HG02852 (cell line): ENCODE results near the gene CTSO.
A peak's percentile ranks its signal among the peaks of the same experiment; 100 is the strongest.
"Not testable (repeated sequence)": the region's sequence is repeated elsewhere in the genome, so short reads cannot be mapped to it uniquely, and the experiment has no call there.

Experiments
- ATAC-seq: cut with Tn5 transposase; IDR thresholded peaks from one replicate; pipeline ENCODE4 v1.9.1; 2021; ENCODE audit warnings: mild to moderate bottlenecking, moderate library complexity; ENCODE audit not compliant: unreplicated experiment

The CTSO gene

DNA sequence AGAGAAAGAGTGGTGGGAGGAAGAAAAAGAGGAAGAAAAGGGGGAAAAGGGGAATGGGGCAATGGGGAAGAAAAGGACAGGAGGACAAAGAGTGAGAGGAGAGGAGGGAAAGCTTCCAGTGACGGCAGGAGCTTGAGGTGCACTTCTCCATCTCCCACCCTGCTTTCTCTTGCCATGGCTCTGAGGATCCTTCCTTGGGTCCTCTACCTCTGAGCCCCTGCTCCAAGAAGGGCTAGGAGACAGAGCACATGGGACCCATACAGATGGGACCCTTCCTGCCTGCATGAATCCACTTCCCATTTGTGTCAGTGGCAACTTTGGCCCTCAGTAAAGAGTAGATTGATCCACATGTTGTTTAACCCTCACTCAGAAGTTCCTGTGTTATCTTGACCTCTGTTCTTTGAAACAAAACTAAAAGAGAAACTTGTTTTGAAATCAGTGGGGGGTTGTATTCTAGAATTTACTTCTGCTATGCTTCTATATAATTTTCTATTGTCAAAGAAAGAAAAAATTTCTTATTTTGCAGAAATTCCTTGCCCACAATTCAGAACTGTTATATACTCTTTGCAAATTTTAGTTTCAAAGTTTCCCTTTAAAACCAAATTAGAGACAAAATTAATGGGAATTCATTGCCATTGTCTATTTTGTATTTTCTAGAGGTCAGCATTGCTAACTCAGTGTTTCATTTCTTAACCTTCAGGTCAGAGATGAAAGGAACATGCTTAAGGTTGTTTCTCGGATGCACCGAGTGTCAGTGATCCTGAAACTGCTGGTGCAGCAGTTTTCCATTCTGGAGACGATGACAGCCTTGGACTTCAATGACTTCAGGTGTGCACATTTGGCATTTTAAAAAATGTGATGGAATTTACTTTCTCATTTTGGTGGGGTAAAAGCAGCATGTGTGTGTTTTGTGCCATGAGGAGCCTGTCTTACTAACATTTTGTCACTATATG is 45.2 kb downstream of the CTSO start:
- peak; percentile 64 for ATAC-seq

DNA sequence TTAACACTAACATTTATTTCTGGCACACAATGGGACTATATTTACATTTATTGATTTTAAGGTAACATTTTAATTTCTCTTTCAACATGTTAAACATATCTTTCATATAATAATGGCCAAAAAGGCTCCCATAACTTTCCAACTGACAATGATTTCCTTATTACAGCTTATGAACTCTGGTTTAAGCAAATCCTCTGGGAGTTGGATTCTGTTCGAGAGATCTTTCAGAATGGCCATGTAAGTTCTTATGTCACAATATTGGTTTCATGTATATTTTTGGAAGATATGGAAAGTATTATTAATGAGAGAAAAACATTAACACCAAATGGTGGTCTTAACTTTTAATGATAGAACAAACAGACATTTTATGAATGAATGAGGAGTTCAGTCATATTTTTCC is 46.1 kb downstream of the CTSO start:
- ATAC-seq, result no peak

DNA sequence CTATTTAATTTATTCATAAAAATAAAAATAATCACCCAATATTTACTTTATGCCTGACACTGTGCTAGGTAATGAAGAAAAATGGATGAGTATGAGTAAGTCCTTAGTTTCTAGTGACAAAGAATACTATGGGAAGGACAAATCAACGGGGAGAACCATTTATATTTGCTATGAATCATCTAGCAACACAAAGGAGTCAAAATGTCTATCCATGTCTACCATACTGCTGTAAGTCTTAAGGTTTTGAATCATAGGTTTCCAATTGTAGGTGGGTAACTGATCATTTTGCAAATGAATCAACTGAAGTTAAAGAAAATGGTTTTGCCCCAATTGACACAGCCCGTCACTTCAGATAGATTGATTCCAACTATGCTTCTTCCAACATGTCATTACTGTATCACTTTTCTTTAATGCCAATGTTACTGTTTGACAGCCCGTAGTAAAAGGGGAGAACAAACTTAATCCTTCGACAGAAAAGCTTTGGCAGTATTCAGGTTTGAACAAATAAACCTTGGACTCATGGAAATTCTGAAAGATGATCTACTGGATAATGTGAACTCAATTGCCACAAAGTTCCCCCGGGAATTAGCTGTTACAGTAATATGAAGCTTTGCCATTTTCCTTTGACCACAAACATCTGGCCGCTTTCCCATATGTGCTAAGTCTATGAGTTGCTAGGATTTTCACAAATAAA is 47.0 kb downstream of the CTSO start:
- ATAC-seq, result no peak

DNA sequence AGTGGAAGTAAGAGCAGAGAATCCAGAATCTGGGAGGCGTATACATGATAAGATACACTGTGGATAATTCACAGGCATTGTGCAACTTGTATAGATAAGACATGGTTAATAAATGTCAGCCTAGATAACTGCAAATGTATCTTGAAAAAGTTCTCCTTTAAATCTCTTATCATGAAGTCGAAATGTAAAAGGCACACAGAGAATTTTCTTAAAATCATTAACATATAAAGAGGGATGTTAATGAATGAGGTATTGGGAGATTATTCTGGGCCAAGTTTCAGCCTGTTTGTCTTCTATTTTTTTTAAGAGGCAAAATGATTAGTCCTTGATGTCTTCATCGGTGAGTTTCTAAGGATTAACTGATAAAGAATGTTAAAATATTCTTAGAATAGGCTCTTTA is 49.3 kb downstream of the CTSO start:
- no peak for ATAC-seq

DNA sequence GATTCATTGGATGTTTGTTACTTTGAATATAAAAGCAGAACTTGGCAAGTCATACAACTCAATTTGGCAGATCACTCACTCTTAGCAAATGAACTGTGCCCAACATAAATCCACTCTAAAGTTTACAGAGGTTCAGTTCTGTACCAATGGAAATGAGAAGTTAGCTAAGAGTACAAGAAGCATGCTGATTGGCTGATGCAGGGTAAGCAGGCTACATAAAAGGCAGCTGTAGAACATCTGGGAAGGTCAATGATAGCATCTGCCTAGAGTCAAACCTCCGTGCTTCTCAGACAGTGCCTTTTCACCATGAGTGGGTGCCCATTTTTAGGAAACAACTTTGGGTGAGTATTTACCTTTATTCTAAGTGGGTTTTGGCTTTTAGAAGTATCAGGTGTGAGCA is 50.2 kb downstream of the CTSO start, which contains the start of gene TDO2:
TSS of gene TDO2 (plus strand) at position 244 of the 400 bp plus-strand sequence. CDS start at position 307, 63 bp downstream.
- no peak for ATAC-seq

DNA sequence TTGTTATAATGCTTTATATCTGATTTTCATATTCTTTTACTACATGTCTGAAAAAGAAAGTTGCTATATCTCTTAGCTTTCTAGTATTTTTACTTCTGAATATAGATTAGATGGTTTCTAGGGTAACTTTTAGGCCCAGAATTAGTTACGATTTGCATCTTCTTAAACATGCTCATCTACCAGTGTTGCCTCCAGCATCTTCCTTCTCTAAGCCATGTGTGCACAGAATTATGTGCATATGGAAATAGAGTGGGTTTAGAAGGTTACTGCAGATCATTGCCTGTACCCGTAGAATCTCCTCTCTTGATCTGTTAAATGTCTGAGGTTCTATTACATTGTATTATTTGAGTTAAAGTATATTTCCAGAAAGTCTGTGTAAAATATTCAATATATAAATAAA is 52.7 kb downstream of the CTSO start:
- ATAC-seq, result no peak

DNA sequence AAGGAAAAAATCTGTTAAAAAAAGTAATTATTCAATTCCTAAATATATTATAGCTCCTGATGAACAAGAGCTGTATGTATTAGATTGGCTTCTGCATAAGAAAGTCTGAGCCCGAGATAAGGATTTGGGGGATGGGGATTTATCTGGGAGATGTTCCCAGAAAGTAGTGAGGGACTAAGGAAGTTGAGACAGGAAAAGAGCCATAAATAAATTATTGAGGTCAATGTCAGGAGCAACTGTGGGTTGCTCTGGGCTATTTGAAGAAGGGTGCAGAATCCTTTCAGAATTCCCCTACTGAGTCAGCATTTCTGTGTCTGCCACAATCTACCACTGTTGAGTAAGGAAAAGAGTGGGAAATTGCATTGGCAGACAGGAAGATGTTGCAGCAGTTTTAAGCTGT is 53.3 kb downstream of the CTSO start:
- no peak for ATAC-seq

DNA sequence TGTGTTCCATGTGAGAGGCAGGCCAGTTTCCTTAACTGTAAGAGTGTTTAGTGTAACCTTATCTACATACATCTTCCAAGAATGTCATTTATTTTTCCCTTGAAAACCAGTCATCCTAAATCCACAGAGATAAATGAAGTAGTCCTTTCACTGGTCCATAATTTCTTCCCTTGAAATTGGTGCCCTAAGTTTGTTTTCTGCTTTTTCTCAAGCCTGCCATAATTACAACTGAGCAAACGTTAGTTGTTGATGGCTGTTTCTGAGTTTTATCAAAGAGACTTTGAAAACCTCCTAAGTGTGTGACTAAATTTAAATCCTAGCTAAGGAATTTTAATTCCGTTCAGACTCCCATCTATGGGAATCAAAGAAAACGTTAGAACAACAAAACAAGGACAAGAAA is 53.8 kb downstream of the CTSO start:
- ATAC-seq, result no peak

DNA sequence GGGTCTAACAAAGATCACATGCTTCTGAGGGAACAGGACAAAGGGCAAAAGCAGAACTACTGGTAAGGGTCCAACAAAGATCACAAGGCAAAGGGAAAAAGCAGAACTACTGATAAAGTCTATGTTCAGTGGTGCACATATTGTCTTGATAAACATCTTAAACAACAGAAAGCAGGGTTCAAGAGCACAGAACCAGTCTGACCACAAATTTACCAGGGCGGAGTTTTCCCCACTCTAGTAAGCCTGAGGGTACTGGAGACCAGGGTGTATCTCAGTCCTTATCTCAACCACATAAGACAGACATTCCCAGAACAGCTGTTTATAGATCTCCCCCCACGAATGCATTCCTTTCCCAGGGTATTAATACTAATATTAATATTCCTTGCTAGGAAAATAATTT is 55.3 kb downstream of the CTSO start:
- ATAC-seq, result not testable (repeated sequence)

DNA sequence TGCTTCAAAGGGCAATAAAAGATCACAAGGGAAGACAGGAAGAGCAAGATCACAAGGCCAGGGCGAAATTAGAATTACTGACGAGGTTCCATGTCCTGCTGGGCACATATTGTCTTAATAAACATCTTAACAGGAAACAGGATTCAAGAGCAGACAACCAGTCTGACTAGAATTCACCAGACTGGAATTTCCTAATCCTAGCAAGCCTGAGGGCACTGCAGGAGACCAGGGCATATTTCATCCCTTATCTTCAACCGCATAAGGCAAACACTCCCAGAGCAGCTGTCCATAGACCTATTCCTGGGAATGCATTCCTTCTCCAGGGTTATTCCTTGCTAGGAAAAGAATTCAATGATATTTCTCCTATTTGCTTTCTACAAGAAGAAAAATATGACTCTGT is 62.6 kb downstream of the CTSO start:
- no peak for ATAC-seq

DNA sequence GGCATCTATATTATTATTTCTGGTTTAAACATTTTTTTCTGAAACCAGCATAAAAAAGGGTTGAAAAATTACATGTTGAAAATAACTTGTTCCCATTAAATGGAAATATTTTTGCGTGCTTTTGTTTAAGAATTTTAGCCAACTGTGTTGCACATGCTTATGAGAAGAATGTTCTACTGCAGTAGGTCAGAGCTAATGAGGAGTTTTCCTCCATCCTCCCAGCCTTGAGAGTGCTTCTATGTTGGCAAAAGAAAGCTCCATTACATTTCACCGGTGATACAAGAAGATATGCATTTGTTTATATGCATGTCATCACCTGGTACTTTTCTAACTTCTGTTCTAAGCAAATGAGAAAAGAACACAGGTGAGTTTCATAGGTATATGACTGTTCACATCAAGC is 63.7 kb downstream of the CTSO start:
- no peak for ATAC-seq

DNA sequence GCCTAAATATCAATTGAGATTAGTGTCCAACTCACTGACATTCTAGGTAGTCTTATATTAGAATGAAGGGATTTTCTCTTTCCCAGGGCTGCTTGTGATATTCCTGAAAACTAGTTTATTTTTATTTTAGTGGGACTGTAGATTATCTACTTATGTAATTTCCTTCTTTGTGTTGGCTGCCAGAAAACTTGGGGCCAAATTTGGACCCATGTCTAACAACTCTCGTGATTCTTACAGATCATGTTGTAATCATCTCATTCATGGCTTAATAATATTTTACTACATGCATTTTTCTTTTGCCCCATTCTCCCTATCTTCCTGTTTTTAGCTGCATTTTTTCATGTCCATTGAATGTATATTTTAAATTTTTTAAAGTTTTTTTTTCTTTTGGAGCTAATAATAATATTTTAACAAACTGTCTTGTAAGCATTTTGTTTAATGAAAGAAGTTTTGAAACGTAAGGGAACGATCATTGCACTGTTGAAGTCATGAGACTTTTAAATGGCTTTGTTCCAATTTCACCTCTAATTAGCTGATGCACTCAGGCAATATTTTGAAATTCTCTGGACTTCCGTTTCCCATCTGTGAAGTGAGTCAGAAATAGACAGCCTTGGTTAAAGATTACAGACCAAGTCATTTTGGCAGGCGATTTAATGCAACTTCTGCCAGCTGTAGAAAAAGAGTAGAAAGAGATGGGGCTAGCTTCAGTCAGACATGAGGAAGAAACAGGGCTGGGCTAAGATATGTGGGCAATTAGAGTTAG is 64.5 kb downstream of the CTSO start:
- ATAC-seq, result peak; percentile 80

DNA sequence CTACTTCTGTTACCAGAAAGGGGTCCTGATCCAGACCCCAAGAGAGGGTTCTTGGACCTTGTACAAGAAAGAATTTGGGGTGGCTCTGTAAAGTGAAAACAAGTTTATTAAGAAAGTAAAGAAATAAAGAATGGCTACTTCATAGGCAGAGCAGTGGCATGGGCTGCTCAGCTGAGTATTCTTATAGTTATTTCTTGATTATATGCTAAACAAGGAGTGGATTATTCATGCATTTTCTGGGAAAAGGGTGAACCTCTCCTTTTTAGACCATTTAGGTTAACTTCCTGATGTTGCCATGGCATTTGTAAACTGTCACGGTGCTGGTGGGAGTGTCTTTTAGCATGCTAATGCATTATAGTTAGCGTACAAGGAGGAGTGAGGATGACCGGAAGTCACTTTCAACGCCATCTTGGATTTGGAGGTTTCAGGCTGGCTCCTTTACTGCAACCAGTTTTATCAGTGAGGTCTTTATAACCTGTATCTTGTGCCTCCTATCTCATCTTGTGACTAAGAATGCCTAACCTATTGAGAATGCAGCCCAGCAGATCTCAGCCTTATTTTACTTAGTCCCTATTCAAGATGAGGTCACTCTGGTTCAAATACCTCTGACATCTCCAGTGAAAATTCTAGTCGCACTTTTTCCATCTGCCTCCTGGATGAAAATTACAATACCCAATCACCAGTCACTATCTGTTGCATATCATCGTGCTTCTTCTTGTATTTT is 65.7 kb downstream of the CTSO start:
- ATAC-seq, result no peak

DNA sequence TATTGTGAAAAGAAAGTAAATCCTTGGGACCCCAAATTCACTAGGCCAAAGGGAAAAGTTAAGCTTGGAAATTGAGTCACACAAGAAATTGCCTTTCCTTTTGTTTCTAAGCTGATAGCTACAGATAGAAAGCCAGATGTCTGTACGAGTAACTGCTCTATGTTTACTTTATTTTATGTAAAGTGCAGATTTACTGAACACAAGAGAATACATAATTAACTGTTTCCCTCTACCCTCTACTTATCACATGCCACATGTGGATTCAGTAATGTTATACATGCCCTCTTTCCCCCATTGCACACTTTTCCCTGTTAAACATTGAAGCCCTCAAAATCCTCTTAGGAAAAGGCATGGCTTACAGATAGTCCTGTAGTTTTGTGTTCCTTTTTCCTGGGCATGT is 66.6 kb downstream of the CTSO start:
- no peak for ATAC-seq

DNA sequence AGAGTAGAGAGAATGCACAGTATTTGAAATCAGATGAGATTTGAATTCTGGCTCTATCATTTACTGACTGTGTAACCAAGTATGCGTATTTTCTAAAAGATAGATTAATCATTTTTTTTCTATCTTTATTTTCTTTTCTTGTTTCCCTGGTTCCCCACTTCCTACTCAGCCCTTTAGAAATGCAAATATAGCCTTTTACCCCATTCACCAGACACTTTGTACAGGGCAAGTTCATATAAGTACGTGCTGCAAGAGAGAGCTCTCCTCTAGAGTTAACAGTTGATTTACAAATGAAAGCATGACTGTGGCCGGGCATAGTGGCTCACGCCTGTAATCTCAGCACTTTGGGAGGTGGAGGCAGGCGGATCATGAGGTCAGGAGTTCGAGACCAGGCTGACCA is 68.0 kb downstream of the CTSO start:
- no peak for ATAC-seq

DNA sequence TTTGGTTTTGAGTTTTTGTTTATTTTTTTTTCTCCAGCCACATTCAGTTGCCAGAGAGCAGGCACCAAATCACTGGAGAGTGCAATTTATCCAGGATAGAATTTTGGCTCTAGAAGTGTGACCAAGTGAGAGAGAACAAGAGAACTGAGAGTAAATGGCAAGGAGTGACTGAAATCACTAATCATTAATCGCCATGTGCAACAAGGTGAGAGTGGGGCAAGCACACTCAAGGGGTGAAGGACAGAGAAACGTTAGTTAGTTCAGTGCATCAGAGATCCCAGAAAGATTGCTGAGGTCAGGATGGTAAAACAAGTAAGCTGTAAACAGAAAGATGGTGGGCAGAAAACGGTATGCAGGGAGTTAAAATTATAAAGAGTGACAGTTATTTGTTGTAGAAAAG is 69.8 kb downstream of the CTSO start:
- ATAC-seq, result no peak

DNA sequence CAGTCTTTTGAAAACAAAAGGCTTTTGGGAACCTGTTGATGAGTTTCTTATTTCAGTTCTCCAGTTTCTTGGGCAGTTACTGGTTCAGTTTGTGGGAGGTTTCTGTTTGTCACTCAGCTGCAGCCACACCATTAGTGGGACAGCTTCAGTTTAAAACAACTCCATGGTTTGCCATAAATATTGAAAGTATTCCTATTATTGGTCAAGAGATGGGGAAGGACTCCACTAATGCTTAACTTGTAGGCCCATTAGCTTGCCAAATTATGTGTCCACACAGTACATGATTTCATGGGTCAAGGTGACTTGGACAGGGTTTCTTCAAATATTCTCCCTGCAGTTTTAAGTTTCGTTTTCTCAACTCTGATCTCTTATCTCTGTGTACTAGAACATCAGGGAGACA is 72.1 kb downstream of the CTSO start:
- ATAC-seq, result peak; percentile 68

DNA sequence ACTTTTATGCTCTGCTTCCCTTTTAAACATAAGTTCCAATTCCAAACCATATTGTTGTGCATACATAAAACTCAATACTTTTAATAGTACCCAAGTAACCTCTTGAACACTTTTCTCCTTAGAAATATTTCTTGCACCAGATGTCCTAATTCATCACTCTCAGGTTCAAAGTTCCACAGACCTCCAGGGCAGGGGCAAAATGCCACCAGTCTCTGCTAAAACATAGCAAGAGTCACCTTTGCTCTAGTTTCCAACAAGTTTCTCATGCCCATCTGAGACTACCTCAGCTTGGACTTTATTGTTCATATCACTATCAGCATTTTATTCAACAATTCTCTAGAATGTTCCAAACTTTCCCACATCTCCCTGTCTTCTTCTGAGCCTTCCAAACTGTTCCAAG is 73.9 kb downstream of the CTSO start:
- ATAC-seq, result no peak

DNA sequence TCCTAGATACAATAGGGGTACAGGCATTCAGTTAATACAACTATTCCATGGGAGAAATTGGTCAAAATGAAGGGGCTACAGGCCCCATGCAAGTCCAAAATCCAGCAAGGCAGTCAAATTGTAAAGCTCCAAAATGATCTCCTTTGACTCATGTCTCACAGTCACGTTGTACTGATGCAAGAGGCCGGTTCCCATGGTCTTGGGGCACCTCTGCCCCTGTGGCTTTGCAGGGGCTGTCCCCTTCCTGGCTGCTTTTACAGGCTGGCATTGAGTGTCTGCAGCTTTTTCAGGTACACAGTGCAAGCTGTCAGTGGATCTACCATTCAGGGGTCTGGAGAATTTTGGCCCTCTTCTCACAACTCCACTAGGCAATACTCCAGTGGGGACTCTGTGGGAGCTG is 75.1 kb downstream of the CTSO start:
- ATAC-seq, result no peak

DNA sequence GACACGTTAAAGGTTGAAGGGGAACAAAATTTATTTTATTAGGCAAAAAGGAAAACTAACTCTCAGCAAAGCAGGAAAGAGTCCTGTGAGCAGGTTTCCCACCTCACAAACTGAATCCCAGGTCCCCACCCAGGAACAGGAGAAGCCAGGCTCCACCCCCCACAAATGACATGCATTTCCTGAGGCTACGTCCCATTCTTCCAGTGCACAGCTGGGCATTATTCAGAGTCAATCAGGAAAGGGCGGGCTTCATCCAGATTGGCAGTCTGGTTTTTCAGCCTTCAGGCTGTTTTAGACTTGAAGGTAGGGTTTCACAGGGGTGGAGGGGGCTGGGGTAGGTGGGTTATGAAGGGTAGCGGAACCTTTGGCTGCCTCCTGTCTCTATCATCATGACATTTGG is 75.7 kb downstream of the CTSO start:
- no peak for ATAC-seq

DNA sequence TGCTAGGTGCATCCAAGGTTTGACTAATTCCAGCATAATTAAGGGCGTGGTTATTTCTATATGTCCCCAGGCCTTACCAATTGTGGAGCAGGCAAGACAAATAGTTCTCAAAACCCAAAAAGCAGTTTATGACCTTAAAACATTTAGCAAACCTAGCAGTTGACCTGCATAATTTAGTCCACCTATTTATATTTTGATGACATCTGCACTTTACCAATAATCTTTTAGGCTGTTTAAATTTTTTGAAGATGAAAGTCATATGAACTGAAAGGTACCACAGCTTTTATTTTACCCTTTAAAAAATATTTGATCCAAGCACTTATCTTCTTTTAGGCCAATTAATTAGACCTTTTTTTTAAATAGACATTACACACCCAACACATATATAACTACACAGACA is 77.8 kb downstream of the CTSO start:
- ATAC-seq, result no peak
